Measurements from ENCODE around the gene STK38.

DNA sequence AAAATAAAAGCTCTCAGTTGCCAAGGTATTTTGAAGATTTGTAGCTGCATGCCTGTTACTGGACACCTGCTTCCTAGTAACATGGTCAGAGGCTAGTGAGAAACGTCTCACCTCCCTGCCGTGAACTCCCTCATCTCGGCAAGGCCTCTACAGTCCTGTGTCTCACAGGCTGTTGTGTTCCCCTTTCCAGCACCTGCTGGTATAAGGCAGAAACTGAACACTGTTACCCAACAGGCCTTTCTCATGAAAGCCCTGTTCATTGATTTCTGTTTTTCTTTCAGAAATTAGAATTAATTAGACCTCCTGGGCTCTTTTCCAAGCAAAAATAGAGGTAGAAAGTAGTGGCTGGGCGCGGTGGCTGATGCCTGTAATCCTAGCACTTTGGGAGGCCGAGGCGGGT, 29.3 kb upstream of the STK38 start:
- no peak for TF ChIP-seq GATA2 (IDR thresholded peaks at IDR 0.05; ENCODE audit: low read depth, low read length)
- TF ChIP-seq GATA3 (IDR thresholded peaks at IDR 0.05; ENCODE audit: low read depth, low read length), result no peak
